SU-DHL-6 (cell line): Measurements from ENCODE around the gene MOCOS.

ENCODE experiments used
- CTCF ChIP-seq: fragments of 200-600 bp; sonication (generic); IDR thresholded peaks from one replicate; pipeline ENCODE4 v1.5.1; 2017; ENCODE audit warnings: antibody characterized with exemption, mild to moderate bottlenecking, low read length, moderate library complexity; ENCODE audit not compliant: insufficient read depth, poor library complexity, severe bottlenecking
- EZH2phosphoT487 ChIP-seq: fragments of 200-600 bp; sonication (generic), shearing (Covaris generic); conservative IDR thresholded peaks from 2 replicates; pipeline ENCODE4 v1.6.1; 2018; ENCODE audit warnings: mild to moderate bottlenecking, antibody characterized with exemption, low read length, moderate library complexity, mixed read lengths

DNA sequence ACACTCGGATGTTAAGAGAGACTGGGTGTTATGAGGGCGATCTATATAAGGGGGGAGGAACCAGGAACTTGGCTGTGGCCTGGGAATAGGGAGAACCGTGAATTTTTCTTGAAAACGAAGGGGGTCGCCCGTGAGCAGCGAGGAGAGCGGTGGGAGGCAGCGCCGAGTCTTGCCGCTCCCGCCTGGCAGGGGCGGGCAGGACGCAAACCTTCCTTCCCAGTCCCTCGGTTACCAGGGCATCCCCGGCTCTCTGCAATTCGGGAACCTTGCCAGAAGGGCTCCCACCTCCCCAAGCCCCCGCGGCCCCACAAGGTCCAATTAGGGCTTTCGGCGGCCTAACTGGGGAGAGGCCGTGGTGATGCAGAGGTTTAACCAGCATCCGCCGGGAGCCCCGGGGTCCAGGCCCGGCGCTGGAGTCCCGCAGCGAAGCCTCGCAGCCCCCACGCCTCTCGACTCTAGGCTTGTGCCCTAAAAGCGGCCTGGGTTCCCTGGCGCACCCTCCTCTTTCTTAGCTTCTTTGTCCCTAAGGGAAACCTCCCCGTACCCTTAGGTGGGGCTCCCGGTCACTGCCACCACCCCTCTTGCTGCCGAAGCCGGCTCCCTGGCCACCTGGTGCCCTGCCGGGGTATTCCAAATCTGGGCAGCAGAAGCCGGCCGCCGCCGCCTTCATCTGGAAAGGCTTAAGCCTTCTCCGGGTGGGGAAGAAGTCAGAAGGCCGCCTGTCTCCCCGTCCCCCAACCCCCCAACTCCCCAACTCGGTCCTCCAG lies 109.5 kb downstream of the MOCOS start:
- TF ChIP-seq CTCF = no peak
- TF ChIP-seq EZH2phosphoT487 = no peak
